K562 (cell line): ENCODE results near the gene DLGAP3. TPM values are rescaled to one million over a fixed set of nuclear protein-coding genes. Genes with fewer than 3 reads are reported as not detected.

Experiments used
- ATAC-seq: fragments of 200-7000 bp; cut with Tn5 transposase; 3 replicates; pipeline ENCODE4 v1.9.1; 2020; ENCODE audit warnings: moderate library complexity
- BruUV-seq: library from RNA; stranded (reverse); fragments of 400-500 nt; replicated peaks from 2 replicates; lab custom pipeline; 2021; lab: Mats Ljungman, UMichigan
- CTCF ChIA-PET: fragments of 300-600 bp; formaldehyde crosslinking; extraction: SDS; loops from one replicate; lab custom pipeline; 2021; ENCODE audit warnings: low intra/inter-chr PET ratio; lab: Yijun Ruan, JAX
- POLR2A ChIA-PET: fragments of 300-600, 350-650 bp; sonication (Branson Sonifier 250); formaldehyde crosslinking; extraction: SDS; loops from one replicate; lab custom pipeline; 2021; ENCODE audit warnings: antibody characterized with exemption, inconsistent platforms; lab: Yijun Ruan, JAX
- DNase-seq, 4 experiments: peaks; one replicate each; pipeline versions ENCODE4 v3.0.0 to v3.0.0-alpha.2; 2011 to 2018; ENCODE audit warnings: low spot score in 3 of 4, mixed read lengths in 3 of 4; ENCODE audit errors: extremely low read depth in 1 of 4
- FAIRE-seq: peaks from 2 replicates; lab custom pipeline; 2011; peaks lifted over from hg19 to GRCh38; lab: Jason Lieb, UNC
- H2AFZ ChIP-seq: 2 replicates; pipeline ENCODE4 v1.6.0; 2011; ENCODE audit warnings: low read depth, low read length, control low read depth, inconsistent platforms
- H3K27ac ChIP-seq: fragments of 200-600 bp; 3 replicates; pipeline ENCODE4 v1.8.0; 2011; ENCODE audit warnings: low read depth, mild to moderate bottlenecking, control low read depth, inconsistent platforms, low read length, moderate library complexity, mixed read lengths; ENCODE audit errors: extremely low read depth
- H3K27me3 ChIP-seq, 2 experiments: fragments of 300-600 bp in 1 of 2; 2 replicates in 1 of 2; 3 replicates in 1 of 2; pipeline versions ENCODE4 v1.6.0 to v1.8.0; 2011; ENCODE audit warnings: inconsistent platforms in 2 of 2, low read length in 2 of 2, mild to moderate bottlenecking in 1 of 2, mixed read lengths in 1 of 2, moderate library complexity in 1 of 2; ENCODE audit not compliant: control insufficient read depth in 2 of 2, insufficient read depth in 2 of 2
- H3K36me3 ChIP-seq: fragments of 300-600 bp; 3 replicates; pipeline ENCODE4 v1.8.0; 2011; ENCODE audit warnings: mild to moderate bottlenecking, low read length, inconsistent platforms; ENCODE audit not compliant: control insufficient read depth, insufficient read depth
- H3K4me1 ChIP-seq, 2 experiments: fragments of 200-600 bp in 1 of 2; replicated peaks in 1 of 2; 2 replicates in 1 of 2; 3 replicates in 1 of 2; pipeline versions ENCODE4 v1.5.1 to v1.8.0; 2011; ENCODE audit warnings: inconsistent platforms in 2 of 2, low read length in 2 of 2, mild to moderate bottlenecking in 1 of 2, mixed read lengths in 1 of 2, moderate library complexity in 1 of 2; ENCODE audit not compliant: control insufficient read depth in 2 of 2, insufficient read depth in 2 of 2
- H3K4me2 ChIP-seq: 2 replicates; pipeline ENCODE4 v1.6.1; 2011; ENCODE audit warnings: low read length, control low read depth, inconsistent platforms, mixed read lengths; ENCODE audit not compliant: insufficient read depth
- H3K4me3 ChIP-seq: fragments of 200-600 bp; sonication (generic), shearing (Covaris generic); 2 replicates; pipeline ENCODE4 v1.5.1; 2016; ENCODE audit warnings: control low read depth, inconsistent platforms
- H3K79me2 ChIP-seq: fragments of 200-600 bp; 3 replicates; pipeline ENCODE4 v1.8.0; 2011; ENCODE audit warnings: low read length, inconsistent platforms; ENCODE audit not compliant: control insufficient read depth, insufficient read depth
- H3K9ac ChIP-seq, 2 experiments: 2 replicates each; pipeline versions ENCODE4 v1.6.0 to v1.6.1; 2011; ENCODE audit warnings: low read depth in 2 of 2, low read length in 2 of 2, control low read depth in 1 of 2, inconsistent platforms in 1 of 2, mild to moderate bottlenecking in 1 of 2, mixed read lengths in 1 of 2; ENCODE audit not compliant: insufficient read depth in 1 of 2
- H3K9me1 ChIP-seq: one replicate; pipeline ENCODE4 v1.6.0; 2011; ENCODE audit warnings: inconsistent platforms, mild to moderate bottlenecking, low read length, moderate library complexity; ENCODE audit not compliant: control insufficient read depth, insufficient read depth
- H3K9me3 ChIP-seq: replicated peaks from 2 replicates; pipeline ENCODE4 v1.5.1; 2011; ENCODE audit warnings: low read depth, low read length, inconsistent platforms; ENCODE audit not compliant: control insufficient read depth, insufficient read depth
- H4K20me1 ChIP-seq: replicated peaks from 2 replicates; pipeline ENCODE4 v1.6.1; 2011; ENCODE audit warnings: low read length, inconsistent platforms, mixed read lengths; ENCODE audit not compliant: control insufficient read depth, insufficient read depth
- FOXP4 ChIP-seq: sonication (generic); formaldehyde crosslinking; IDR thresholded peaks from 2 replicates; pipeline ENCODE4 v1.8.0; 2022; ENCODE audit warnings: mild to moderate bottlenecking, missing genetic modification reagents, borderline replicate concordance
- KLF1 ChIP-seq: fragments of 450-650 bp; IDR thresholded peaks from 2 replicates; pipeline ENCODE4 v1.6.1; 2016; ENCODE audit warnings: missing genetic modification characterization, missing compliant biosample characterization
- MBD1 ChIP-seq: fragments of 250-450 bp; sonication (Bioruptor Pico); IDR thresholded peaks from 2 replicates; pipeline ENCODE4 v1.8.0; 2022; ENCODE audit warnings: inconsistent platforms
- MTA1 ChIP-seq: fragments of 450-650 bp; IDR thresholded peaks from 2 replicates; pipeline ENCODE4 v1.6.1; 2017; ENCODE audit warnings: borderline replicate concordance
- NFYB ChIP-seq: IDR thresholded peaks from 2 replicates; pipeline ENCODE4 v1.6.1; 2011; ENCODE audit warnings: mild to moderate bottlenecking, moderate library complexity; ENCODE audit not compliant: insufficient read length; ENCODE audit errors: extremely low read depth
- PATZ1 ChIP-seq: fragments of 250-450 bp; sonication (Bioruptor Pico); IDR thresholded peaks from 2 replicates; pipeline ENCODE4 v1.5.0; 2020; ENCODE audit warnings: mild to moderate bottlenecking, borderline replicate concordance
- RHOXF2B ChIP-seq: fragments of 250-450 bp; sonication (Bioruptor Pico); conservative IDR thresholded peaks from 2 replicates; pipeline ENCODE4 v1.5.1; 2021
- RNF2 ChIP-seq: sonication (generic); IDR thresholded peaks from 2 replicates; pipeline ENCODE4 v1.6.1; 2016
- SAFB ChIP-seq: fragments of 200-400 bp; formaldehyde crosslinking; IDR thresholded peaks from 2 replicates; pipeline ENCODE4 v1.6.1; 2017; ENCODE audit warnings: low read depth, low read length, borderline replicate concordance
- SAP30 ChIP-seq: fragments of 200-600 bp; sonication (generic); IDR thresholded peaks from 2 replicates; pipeline ENCODE4 v1.6.1; 2012; ENCODE audit warnings: borderline replicate concordance, low read depth, mild to moderate bottlenecking, moderate library complexity, low read length, control low read depth, inconsistent platforms; ENCODE audit not compliant: insufficient read depth, poor library complexity, severe bottlenecking
- TRIM28 ChIP-seq: fragments of 450-650 bp; IDR thresholded peaks from 2 replicates; pipeline ENCODE4 v1.6.1; 2017
- ZNF699 ChIP-seq: fragments of 250-450 bp; sonication (Bioruptor Pico); IDR thresholded peaks from 2 replicates; pipeline ENCODE4 v1.8.0; 2021; ENCODE audit warnings: mild to moderate bottlenecking, moderate library complexity; ENCODE audit not compliant: insufficient replicate concordance
- ZNF830 ChIP-seq: fragments of 250-450 bp; sonication (Bioruptor Pico); IDR thresholded peaks from 2 replicates; pipeline ENCODE4 v1.5.0; 2021; ENCODE audit warnings: mild to moderate bottlenecking
- WGBS: fragments of 100-300 bp; shearing (Covaris generic); methylation state at CpG from one replicate; pipeline ENCODE4 v1.1.6; 2016; ENCODE audit warnings: low coverage, mixed read lengths; ENCODE audit not compliant: insufficient coverage; ENCODE audit errors: missing lambda C conversion rate; 5-methylcytosine and 5-hydroxymethylcytosine counted together
- in situ Hi-C: fragments of 300-500 bp; cut with MboI; formaldehyde crosslinking; loops from 4 replicates; pipeline ENCODE4 v1.15.0; 2018; ENCODE audit warnings: inconsistent platforms, mixed read lengths
- intact Hi-C: fragments of 100-400 bp; cut with micrococcal nuclease; formaldehyde crosslinking; loops from 2 replicates; pipeline ENCODE4 v1.14.2; 2022
- polyA plus RNA-seq, 8 experiments: library from polyadenylated mRNA; depleted of rRNA in 4 of 8; stranded (reverse) in 5 of 8; unstranded in 3 of 8; fragments of >200 nt; fragmentation: Nextera tagmentation in 2 of 8; fragmentation: Illumina TruSeq in 1 of 8; extraction: Ambion mirVana in 2 of 8; extraction: Trizol in 1 of 8; gene quantifications; 2 replicates each; pipeline versions ENCODE4 v1.2.1 to v1.2.3, GENCODE V29; 2011 to 2014; ENCODE audit warnings: inconsistent platforms in 1 of 8, missing spikeins in 1 of 8
- total RNA-seq, 7 experiments: library from RNA; depleted of rRNA in 6 of 7; stranded (reverse); fragments of >200 nt in 6 of 7; fragmentation: Illumina TruSeq in 2 of 7; extraction: Trizol in 2 of 7; gene quantifications; 2 replicates each; pipeline versions ENCODE4 v1.2.1 to v1.2.3, GENCODE V29; 2011 to 2021; ENCODE audit warnings: low replicate concordance in 1 of 7

DLGAP3 gene
- total and polyA plus RNA-seq, 9 of the 15 experiments (the other 6 are each of a cell fraction or from before 2014, with no cell fraction given) = 0.01 to 0.16 (median 0.07) TPM; not detected in 6

- no peak for TF ChIP-seq PATZ1 (CRISPR knock-in tag)
- TF ChIP-seq NFYB = no peak
Observed at GRCh38 chr1:34974626-34975025, 45.2 kb upstream of the DLGAP3 start (continued).

- no peak for DNase-seq
- BruUV-seq = no TSS peak
- no peak overlapping the region for H3K27ac ChIP-seq
- ChIA-PET POLR2A (interaction anchor here (3.6 kb wide), 1 partner anchor 11 kb away, joined by 28 read pairs; the partner anchor contains the start of gene TMEM35B), CTCF (no interaction called here)
- ATAC-seq = no peak
- peaks cover 0 to 9% of the 10 kb centered on the region in 2 experiments; a peak in 4 of 5 replicates for H3K4me1 ChIP-seq
- H3K9me1 ChIP-seq = no peaks in the 10 kb centered on the region
- no peak overlapping the region for H2AFZ ChIP-seq
- H3K36me3 ChIP-seq = no peaks in the 10 kb centered on the region
- in situ Hi-C loops = no loop called here
- no peak overlapping the region for H3K4me3 ChIP-seq
- intact Hi-C loops = no loop called here
- no peak overlapping the region for H3K9ac ChIP-seq
- 13% methylated on average over 3 of the region's 3 CpGs for WGBS
- no peak overlapping the region for H3K4me2 ChIP-seq
- H3K9me3 ChIP-seq = 0 out of 2 replicates have a peak, but pooled peaks cover 3% of the 10 kb centered on the region
- H3K79me2 ChIP-seq = no peaks in the 10 kb centered on the region
- 0 out of 5 replicates have a peak, but pooled peaks cover 2 to 14% of the 10 kb centered on the region in 2 experiments for H3K27me3 ChIP-seq
- no peak for FAIRE-seq
- no peaks in the 10 kb centered on the region for H4K20me1 ChIP-seq
- TF ChIP-seq SAFB = no peak
- TF ChIP-seq RHOXF2B = no peak
- TF ChIP-seq MBD1 (CRISPR knock-in tag) = no peak
- TF ChIP-seq MTA1 = no peak
- TF ChIP-seq TRIM28 = no peak
- no peak for TF ChIP-seq KLF1 (tag)
- TF ChIP-seq ZNF699 (CRISPR knock-in tag) = no peak
- TF ChIP-seq ZNF830 (CRISPR knock-in tag) = no peak
- TF ChIP-seq FOXP4 (CRISPR knock-in tag) = no peak
- no peak for TF ChIP-seq SAP30
- TF ChIP-seq RNF2 = no peak
Observed at GRCh38 chr1:34973326-34973725, 43.9 kb upstream of the DLGAP3 start.
